ENCODE data around the gene TMEM135. TPM values are rescaled to one million over a fixed set of nuclear protein-coding genes. Genes with fewer than 3 reads are reported as not detected.

Gene TMEM135
- total RNA-seq, 1 experiment from 2014 or later: 12.6 TPM

DNA sequence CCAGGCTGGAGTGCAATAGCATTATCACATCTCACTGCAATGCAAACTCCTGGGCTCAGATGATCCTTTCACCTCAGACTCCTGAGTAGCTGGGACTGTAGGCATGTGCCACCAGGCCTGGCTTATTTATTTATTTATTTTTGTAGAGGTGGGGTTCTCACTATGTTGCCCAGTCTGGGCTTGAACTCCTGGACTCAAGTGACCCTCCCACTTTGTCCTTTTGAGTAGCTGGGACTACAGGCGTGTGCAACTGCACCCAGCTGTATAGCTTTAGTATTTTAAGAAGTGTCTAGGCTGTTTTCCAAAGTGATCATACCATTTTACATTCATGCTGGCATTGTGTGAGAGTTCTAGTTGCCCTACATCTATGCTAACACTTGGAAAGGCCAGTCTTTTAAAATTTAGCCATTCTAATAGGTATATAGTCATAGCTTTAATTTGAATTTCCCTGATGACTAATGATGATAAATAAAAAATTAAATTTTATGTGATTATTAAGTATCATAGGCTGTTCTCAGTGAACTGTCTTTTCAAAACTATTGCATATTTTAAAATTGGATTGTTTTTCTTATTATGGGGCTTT, 96.9 kb downstream of the TMEM135 start:
- Mint-ChIP-seq H3K27me3 (ENCODE audit: unreplicated experiment) (no peaks in the 10 kb centered on the region), H3K36me3 (ENCODE audit: insufficient read depth, unreplicated experiment) (no peaks in the 10 kb centered on the region), H3K4me3 (ENCODE audit: low read depth, unreplicated experiment) (no peak overlapping the region), H3K4me1 (ENCODE audit: low read depth, unreplicated experiment) (no peaks in the 10 kb centered on the region), H3K27ac (ENCODE audit: unreplicated experiment) (no peak overlapping the region), H3K9me3 (ENCODE audit: low read depth, unreplicated experiment) (no peaks in the 10 kb centered on the region)
- CTCF ChIA-PET: interaction anchor here (0.6 kb wide), 1 partner anchor 1615 kb away, joined by 5 read pairs; no protein-coding TSS in a partner anchor
- TF ChIP-seq, protein P1, sequence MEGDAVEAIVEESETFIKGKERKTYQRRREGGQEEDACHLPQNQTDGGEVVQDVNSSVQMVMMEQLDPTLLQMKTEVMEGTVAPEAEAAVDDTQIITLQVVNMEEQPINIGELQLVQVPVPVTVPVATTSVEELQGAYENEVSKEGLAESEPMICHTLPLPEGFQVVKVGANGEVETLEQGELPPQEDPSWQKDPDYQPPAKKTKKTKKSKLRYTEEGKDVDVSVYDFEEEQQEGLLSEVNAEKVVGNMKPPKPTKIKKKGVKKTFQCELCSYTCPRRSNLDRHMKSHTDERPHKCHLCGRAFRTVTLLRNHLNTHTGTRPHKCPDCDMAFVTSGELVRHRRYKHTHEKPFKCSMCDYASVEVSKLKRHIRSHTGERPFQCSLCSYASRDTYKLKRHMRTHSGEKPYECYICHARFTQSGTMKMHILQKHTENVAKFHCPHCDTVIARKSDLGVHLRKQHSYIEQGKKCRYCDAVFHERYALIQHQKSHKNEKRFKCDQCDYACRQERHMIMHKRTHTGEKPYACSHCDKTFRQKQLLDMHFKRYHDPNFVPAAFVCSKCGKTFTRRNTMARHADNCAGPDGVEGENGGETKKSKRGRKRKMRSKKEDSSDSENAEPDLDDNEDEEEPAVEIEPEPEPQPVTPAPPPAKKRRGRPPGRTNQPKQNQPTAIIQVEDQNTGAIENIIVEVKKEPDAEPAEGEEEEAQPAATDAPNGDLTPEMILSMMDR (IDR thresholded peaks at IDR 0.05; ENCODE audit: unreplicated experiment): no peak
- no peak for DNase-seq
- intact Hi-C loops (cut with micrococcal nuclease; ENCODE audit: unreplicated experiment): no loop called here
- BruUV-seq (replicated peaks): no TSS peak

DNA sequence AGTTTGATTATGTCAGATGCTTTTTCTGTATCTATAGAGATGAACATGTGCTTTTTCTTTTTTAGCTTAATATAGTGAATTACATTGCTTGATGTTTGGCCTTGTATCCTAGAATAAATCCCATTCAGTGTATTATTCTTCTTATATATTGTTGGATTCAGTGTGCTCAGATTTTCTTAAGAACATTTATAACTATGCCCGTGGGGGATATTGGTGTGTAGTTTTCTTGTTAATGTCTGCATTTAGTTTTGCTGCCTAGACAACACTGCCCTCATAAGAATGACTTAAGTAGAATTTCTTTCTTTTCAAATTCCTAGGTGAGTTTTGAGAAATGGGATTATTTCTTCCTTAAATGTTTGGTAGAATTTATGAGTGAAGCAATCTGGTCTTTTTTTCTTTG, 98.5 kb downstream of the TMEM135 start:
- H3K4me3 Mint-ChIP-seq (ENCODE audit: low read depth, unreplicated experiment): no peak overlapping the region
- TF ChIP-seq, protein P1 (IDR thresholded peaks at IDR 0.05; ENCODE audit: unreplicated experiment): no peak
- H3K9me3 Mint-ChIP-seq (ENCODE audit: low read depth, unreplicated experiment): no peaks in the 10 kb centered on the region
- H3K4me1 Mint-ChIP-seq (ENCODE audit: low read depth, unreplicated experiment): no peaks in the 10 kb centered on the region
- intact Hi-C loops (cut with micrococcal nuclease; ENCODE audit: unreplicated experiment): no loop called here
- H3K27me3 Mint-ChIP-seq (ENCODE audit: unreplicated experiment): no peaks in the 10 kb centered on the region
- BruUV-seq (replicated peaks): no TSS peak
- no peaks in the 10 kb centered on the region for H3K36me3 Mint-ChIP-seq (ENCODE audit: insufficient read depth, unreplicated experiment)
- CTCF ChIA-PET: no interaction called here
- no peak overlapping the region for H3K27ac Mint-ChIP-seq (ENCODE audit: unreplicated experiment)
- DNase-seq: no peak

DNA sequence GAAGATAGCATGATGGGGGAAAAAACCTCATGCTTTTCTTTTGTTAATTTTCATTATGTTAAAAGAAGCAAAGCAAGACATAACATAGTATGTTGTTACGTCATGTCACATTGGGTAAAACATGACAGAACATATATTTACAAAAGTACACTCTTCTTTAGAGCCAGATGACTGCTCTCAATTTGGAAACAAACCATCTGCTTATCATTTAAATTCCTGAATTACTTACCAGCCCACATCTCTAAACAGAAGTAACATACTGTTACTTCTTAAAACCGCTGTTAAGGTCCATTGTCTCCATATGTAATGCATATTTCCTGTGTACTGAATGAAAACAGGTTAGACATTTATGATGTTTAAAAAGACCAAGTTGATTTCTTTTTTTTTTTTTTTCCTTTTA, 100.0 kb downstream of the TMEM135 start:
- CTCF ChIA-PET: no interaction called here
- Mint-ChIP-seq H3K36me3 (ENCODE audit: insufficient read depth, unreplicated experiment) (no peaks in the 10 kb centered on the region), H3K27me3 (ENCODE audit: unreplicated experiment) (no peaks in the 10 kb centered on the region), H3K4me3 (ENCODE audit: low read depth, unreplicated experiment) (no peak overlapping the region), H3K27ac (ENCODE audit: unreplicated experiment) (no peak overlapping the region), H3K9me3 (ENCODE audit: low read depth, unreplicated experiment) (no peaks in the 10 kb centered on the region), H3K4me1 (ENCODE audit: low read depth, unreplicated experiment) (no peaks in the 10 kb centered on the region)
- no TSS peak for BruUV-seq (replicated peaks)
- no peak for DNase-seq
- TF ChIP-seq, protein P1 (IDR thresholded peaks at IDR 0.05; ENCODE audit: unreplicated experiment): no peak
- intact Hi-C loops (cut with micrococcal nuclease; ENCODE audit: unreplicated experiment): no loop called here

DNA sequence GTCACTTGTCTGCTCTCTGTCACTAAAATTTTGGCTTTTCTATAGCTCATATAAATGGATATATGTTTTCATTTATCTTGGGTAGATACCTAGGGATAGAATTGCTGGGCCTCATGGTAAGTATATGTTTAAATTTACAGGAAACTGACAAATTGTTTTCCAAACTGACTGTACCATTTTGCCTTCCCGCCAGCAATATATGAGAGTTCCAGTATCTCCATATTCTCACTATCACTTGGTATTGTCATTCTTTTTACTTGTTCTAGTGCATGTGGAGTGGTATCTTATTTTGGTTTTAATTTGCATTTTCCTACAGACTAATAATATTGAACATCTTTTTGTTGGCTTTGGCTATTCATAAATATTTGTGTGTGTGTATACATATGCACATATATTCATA, 101.7 kb downstream of the TMEM135 start:
- Mint-ChIP-seq H3K4me1 (ENCODE audit: low read depth, unreplicated experiment) (no peaks in the 10 kb centered on the region), H3K4me3 (ENCODE audit: low read depth, unreplicated experiment) (no peak overlapping the region), H3K36me3 (ENCODE audit: insufficient read depth, unreplicated experiment) (no peaks in the 10 kb centered on the region), H3K27me3 (ENCODE audit: unreplicated experiment) (no peaks in the 10 kb centered on the region), H3K9me3 (ENCODE audit: low read depth, unreplicated experiment) (no peaks in the 10 kb centered on the region), H3K27ac (ENCODE audit: unreplicated experiment) (no peak overlapping the region)
- TF ChIP-seq, protein P1 (IDR thresholded peaks at IDR 0.05; ENCODE audit: unreplicated experiment): no peak
- intact Hi-C loops (cut with micrococcal nuclease; ENCODE audit: unreplicated experiment): no loop called here
- CTCF ChIA-PET: no interaction called here
- no TSS peak for BruUV-seq (replicated peaks)
- DNase-seq: no peak
